WI38 (cell line): ENCODE data around the gene CBARP.
A peak's percentile ranks its signal among the peaks of the same experiment; 100 is the strongest.

ENCODE experiments used
- H3K4me3 ChIP-seq: 2 replicates; pipeline ENCODE4 v1.5.1; 2011; ENCODE audit warnings: low read depth, mild to moderate bottlenecking, control low read depth, low read length
- TF ChIP-seq, protein P1 (sequence below): IDR thresholded peaks from 2 replicates; pipeline ENCODE4 v1.5.1; 2012; ENCODE audit warnings: low read depth, mild to moderate bottlenecking, control low read depth, low read length

Gene CBARP

DNA sequence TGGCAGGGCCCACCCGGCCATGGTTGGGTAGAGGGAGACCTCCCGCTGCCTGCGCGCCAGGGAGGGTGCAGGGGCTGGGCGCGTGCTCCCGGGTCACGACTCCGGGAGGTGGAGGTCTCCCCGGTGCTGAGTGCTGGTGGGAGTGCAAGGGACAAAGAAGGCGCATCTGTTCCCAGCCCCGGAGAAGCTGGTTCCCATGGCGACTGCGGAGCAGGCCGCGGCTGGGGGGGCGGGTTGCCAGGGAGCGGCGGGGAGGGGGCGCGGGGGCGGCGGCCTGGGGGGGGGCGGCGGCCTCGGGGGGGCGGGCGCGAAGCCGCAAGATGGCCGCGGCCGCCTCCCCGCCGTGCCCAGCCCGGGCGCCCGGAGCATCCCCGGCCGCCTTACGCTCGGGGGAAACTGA lies 1.2 kb downstream of the CBARP start:
- H3K4me3 ChIP-seq: peak overlapping the region; percentile 76

GRCh38 chr19:1235625-1236538 lies 1.9 kb downstream of the CBARP start:
- H3K4me3 ChIP-seq: peak overlapping the region; percentile 46
- TF ChIP-seq, protein P1, sequence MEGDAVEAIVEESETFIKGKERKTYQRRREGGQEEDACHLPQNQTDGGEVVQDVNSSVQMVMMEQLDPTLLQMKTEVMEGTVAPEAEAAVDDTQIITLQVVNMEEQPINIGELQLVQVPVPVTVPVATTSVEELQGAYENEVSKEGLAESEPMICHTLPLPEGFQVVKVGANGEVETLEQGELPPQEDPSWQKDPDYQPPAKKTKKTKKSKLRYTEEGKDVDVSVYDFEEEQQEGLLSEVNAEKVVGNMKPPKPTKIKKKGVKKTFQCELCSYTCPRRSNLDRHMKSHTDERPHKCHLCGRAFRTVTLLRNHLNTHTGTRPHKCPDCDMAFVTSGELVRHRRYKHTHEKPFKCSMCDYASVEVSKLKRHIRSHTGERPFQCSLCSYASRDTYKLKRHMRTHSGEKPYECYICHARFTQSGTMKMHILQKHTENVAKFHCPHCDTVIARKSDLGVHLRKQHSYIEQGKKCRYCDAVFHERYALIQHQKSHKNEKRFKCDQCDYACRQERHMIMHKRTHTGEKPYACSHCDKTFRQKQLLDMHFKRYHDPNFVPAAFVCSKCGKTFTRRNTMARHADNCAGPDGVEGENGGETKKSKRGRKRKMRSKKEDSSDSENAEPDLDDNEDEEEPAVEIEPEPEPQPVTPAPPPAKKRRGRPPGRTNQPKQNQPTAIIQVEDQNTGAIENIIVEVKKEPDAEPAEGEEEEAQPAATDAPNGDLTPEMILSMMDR: no peak

More for the DNA sequence above, 1.2 kb downstream of the CBARP start:
- TF ChIP-seq, protein P1: no peak

- TF ChIP-seq, protein P1: no peak
- no peak overlapping the region for H3K4me3 ChIP-seq
These were observed 2.8 kb downstream of the CBARP start for GRCh38 chr19:1234955-1235380.

DNA sequence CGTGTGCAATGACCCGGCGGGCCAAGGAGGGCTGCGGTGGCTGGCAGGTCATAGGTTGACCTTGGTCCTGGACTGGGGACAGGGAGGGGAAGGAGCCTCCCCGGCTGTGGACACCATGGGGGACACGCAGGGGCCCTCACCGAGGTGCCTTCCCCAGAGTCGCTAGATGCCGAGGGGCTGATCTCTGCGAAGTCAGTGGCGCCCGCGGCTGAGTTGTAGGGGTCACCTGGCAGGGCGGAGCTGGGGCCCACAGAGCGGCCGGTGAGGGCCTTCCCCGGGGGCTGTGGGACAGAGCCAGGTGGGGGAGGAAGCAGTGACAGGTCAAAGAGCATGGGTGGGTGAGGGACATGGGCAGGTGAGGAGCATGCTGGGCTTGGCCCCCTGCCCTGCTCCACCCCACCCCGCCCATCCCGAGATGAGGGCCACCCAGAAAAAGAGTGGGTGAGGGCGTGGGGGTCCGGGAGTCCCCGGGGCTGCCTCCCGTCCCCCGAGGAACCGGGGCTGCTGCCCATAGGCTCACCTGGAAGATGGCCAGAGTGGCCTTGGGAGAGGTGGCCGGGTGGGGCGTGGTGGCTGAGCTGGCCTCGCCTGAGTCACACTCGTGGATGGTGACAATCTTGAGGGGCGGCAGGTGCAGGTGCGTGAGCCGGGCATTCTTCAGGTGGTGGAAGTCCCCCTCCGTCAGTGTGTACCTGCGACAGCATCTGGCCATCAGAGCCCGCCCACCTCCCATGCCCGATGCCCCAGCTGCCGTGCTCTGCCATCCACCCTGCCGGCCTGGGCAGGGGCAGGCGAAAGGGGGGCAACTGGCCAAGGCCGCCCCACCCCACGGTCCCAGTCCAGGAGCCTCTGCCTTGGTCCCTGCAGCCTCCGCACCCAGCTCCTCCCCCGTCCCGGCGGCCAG lies 3.5 kb downstream of the CBARP start:
- TF ChIP-seq, protein P1: no peak
- no peak overlapping the region for H3K4me3 ChIP-seq

- no peak overlapping the region for H3K4me3 ChIP-seq
- TF ChIP-seq, protein P1: no peak
These were observed 4.6 kb downstream of the CBARP start for GRCh38 chr19:1233115-1233667.

GRCh38 chr19:1232652-1233072 lies 5.1 kb downstream of the CBARP start:
- TF ChIP-seq, protein P1: no peak
- no peak overlapping the region for H3K4me3 ChIP-seq
